ENCODE results near the gene CHRNA10.

DNA sequence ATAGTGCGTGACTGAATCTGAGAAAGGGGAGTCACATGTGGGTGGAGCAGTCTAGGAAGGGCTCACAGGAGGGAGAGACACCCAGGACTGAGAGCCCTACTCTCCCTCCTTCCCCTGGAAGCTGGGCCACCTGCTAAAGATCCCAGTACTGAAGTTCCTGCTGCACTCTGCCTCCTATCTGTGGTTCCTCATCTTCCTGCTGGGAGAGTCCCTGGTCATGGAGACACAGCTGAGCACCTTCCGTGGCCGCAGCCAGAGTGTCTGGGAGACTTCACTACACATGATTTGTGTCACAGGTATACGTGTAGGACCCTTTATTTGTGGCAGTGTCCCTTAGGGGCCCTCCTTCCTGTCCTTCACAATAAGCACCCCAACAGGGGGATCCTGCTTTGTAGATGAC, 48.7 kb downstream of the CHRNA10 start:
- TF ChIP-seq, protein P1, sequence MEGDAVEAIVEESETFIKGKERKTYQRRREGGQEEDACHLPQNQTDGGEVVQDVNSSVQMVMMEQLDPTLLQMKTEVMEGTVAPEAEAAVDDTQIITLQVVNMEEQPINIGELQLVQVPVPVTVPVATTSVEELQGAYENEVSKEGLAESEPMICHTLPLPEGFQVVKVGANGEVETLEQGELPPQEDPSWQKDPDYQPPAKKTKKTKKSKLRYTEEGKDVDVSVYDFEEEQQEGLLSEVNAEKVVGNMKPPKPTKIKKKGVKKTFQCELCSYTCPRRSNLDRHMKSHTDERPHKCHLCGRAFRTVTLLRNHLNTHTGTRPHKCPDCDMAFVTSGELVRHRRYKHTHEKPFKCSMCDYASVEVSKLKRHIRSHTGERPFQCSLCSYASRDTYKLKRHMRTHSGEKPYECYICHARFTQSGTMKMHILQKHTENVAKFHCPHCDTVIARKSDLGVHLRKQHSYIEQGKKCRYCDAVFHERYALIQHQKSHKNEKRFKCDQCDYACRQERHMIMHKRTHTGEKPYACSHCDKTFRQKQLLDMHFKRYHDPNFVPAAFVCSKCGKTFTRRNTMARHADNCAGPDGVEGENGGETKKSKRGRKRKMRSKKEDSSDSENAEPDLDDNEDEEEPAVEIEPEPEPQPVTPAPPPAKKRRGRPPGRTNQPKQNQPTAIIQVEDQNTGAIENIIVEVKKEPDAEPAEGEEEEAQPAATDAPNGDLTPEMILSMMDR (IDR thresholded peaks at IDR 0.05), result no peak
- no peak for TF ChIP-seq POLR2A (IDR thresholded peaks at IDR 0.05)
